PFSK-1 (cell line): ENCODE results near the gene POU2AF1.

Source experiments
- FOXP2 ChIP-seq: optimal IDR thresholded peaks from 2 replicates; pipeline ENCODE3; 2011; ENCODE audit warnings: borderline replicate concordance, control low read depth, inconsistent platforms; ENCODE audit not compliant: insufficient read depth; ENCODE audit errors: extremely low read length, extremely low read depth
- POLR2AphosphoS5 ChIP-seq: IDR thresholded peaks from 2 replicates; pipeline ENCODE4 v1.6.1; 2012; ENCODE audit warnings: low read depth, mild to moderate bottlenecking, control low read depth, low read length, moderate library complexity
- SIN3A ChIP-seq: IDR thresholded peaks from 2 replicates; pipeline ENCODE4 v1.6.1; 2012; ENCODE audit warnings: mild to moderate bottlenecking, low read length, moderate library complexity, borderline replicate concordance; ENCODE audit not compliant: insufficient read depth
- TAF1 ChIP-seq: IDR thresholded peaks from 2 replicates; pipeline ENCODE4 v1.6.1; 2012; ENCODE audit warnings: low read length, control low read depth, borderline replicate concordance; ENCODE audit not compliant: insufficient read depth
- TF ChIP-seq, protein P1 (sequence below), 2 experiments: IDR thresholded peaks; 2 replicates each; pipeline versions ENCODE4 v1.6.1 to v1.8.0; 2011 to 2012; ENCODE audit warnings: low read depth in 2 of 2, low read length in 2 of 2, control low read depth in 1 of 2, inconsistent platforms in 1 of 2, mild to moderate bottlenecking in 1 of 2, moderate library complexity in 1 of 2; ENCODE audit not compliant: insufficient read depth in 1 of 2

Gene POU2AF1

DNA sequence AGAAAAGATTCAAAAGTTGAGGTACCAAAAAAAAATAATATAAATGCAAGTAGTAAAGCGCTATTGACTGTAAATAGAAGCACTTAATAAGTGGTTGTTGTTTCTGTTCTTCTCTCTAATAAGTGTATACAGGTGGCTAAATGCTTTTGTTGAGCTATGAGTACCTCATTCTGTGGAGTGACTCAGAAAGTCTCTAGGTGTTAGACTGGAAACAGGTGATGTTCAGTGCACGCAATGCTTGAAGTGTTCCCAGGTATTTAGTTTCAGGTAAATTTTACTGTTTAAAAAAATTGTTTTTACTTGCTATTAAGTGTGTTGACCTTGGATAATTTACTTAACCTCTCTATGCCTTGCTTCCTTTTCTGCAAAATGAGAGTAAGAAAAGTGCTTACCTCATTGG is 56.5 kb downstream of the POU2AF1 start:
- TF ChIP-seq, protein P1, sequence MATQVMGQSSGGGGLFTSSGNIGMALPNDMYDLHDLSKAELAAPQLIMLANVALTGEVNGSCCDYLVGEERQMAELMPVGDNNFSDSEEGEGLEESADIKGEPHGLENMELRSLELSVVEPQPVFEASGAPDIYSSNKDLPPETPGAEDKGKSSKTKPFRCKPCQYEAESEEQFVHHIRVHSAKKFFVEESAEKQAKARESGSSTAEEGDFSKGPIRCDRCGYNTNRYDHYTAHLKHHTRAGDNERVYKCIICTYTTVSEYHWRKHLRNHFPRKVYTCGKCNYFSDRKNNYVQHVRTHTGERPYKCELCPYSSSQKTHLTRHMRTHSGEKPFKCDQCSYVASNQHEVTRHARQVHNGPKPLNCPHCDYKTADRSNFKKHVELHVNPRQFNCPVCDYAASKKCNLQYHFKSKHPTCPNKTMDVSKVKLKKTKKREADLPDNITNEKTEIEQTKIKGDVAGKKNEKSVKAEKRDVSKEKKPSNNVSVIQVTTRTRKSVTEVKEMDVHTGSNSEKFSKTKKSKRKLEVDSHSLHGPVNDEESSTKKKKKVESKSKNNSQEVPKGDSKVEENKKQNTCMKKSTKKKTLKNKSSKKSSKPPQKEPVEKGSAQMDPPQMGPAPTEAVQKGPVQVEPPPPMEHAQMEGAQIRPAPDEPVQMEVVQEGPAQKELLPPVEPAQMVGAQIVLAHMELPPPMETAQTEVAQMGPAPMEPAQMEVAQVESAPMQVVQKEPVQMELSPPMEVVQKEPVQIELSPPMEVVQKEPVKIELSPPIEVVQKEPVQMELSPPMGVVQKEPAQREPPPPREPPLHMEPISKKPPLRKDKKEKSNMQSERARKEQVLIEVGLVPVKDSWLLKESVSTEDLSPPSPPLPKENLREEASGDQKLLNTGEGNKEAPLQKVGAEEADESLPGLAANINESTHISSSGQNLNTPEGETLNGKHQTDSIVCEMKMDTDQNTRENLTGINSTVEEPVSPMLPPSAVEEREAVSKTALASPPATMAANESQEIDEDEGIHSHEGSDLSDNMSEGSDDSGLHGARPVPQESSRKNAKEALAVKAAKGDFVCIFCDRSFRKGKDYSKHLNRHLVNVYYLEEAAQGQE (IDR thresholded peaks at IDR 0.05; ENCODE audit: insufficient read depth in 1 of 2, low read depth in 2 of 2, low read length in 2 of 2): no peak
- no peak for TF ChIP-seq SIN3A

DNA sequence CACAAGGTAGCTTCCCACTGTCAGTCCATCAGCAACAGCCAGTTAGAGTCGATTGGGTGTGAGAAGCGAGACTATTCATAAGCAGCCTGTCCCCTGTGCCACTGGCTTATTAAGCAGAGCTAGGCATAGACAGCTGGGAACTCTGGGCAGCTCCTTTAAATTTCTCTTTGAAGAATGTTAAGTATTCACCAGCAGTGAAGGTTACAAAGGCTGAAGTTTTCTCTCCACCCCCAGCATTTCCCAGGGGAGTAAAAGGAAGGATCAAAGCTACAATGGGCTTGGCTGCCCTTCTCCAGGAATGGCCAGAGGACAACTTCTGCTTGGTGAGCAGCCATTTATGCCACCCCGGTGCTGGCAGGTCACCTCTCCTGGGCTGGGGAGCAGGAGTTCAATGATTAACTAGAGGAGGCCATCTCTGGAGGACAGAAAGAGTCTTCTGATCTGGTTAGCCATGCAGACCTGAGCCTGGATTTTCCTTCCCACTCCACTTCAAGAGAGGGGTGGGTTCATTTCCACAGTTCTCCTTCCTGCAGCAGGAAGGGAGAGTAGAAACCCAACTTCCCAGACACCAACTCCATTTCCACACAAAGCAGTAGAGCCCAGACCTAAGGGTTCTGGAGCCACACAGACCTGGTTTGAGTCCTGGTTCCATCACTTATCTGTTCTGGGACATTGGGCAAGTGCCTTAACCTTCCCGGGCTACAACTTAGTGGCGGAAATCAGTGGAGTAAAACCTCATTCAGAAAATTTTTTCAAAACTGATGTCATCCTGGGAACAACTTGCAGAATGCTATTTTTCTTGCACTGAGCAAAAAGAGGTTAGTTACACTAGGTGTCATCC is 58.1 kb downstream of the POU2AF1 start:
- TF ChIP-seq TAF1: no peak
- no peak for TF ChIP-seq SIN3A
- TF ChIP-seq, protein P1 (IDR thresholded peaks at IDR 0.05; ENCODE audit: insufficient read depth in 1 of 2, low read depth in 2 of 2, low read length in 2 of 2): no peak
- TF ChIP-seq FOXP2: no peak
- TF ChIP-seq POLR2AphosphoS5: no peak

DNA sequence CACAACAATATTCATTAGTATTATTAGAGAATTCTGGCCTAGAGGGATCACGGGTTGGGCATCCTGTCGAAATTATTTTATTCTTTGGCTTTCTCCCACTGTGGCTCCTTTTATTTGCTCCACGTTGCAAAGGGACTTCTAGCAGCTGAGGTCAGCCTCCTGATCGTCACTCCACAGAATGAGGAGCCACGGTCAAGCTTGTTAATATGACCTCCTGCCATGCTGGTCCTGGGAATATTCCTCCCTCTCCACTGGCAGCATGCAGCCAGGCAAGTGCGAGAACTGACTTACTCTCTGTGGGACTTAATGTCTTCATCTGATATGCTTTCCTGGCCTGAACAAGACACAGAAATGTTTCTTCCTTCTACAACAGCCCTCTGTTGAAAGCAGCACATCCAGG is 59.8 kb downstream of the POU2AF1 start:
- TF ChIP-seq FOXP2 (no peak), TAF1 (no peak), POLR2AphosphoS5 (no peak), SIN3A (no peak)
- TF ChIP-seq, protein P1 (IDR thresholded peaks at IDR 0.05; ENCODE audit: insufficient read depth in 1 of 2, low read depth in 2 of 2, low read length in 2 of 2): no peak

DNA sequence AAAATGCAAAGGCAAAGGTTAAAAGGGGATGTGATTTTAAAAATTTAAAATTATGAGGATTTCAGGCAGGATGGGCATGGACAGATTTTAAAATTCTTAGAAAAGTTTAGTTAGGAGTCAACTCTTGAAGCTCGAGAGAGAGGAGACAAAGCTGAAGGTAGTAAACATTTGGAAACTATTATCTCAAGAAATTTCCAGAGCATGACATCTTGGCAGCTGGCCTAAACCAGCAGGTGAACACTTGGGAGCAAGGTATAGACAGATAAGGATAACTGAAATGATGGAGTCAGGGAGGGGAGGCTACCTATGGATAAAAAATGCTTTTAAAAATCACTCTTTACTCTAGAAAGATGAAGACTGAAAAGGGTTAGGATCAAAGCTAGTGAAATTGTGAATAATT is 67.0 kb downstream of the POU2AF1 start:
- no peak for TF ChIP-seq TAF1
- no peak for TF ChIP-seq SIN3A
- no peak for TF ChIP-seq FOXP2
- TF ChIP-seq, protein P1 (IDR thresholded peaks at IDR 0.05; ENCODE audit: insufficient read depth in 1 of 2, low read depth in 2 of 2, low read length in 2 of 2): no peak
- no peak for TF ChIP-seq POLR2AphosphoS5

DNA sequence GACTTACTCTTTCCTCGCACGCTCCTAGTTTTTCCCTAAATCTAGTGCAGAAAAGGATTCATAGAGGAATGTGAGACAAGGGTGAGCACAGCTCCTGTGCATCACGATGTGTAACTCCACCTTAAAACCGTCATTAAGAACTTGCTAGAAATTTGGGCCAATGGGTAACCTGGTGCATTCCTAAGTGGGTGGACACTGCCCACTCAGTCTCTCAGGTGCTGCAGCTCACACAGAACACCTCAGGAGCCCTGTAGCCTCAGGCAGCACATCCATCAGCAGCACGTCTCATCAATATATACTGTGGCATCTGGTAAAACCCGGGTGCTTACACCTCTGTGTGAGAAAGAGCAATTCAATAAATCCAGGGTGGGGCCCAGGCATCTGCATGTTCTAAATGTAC is 68.4 kb downstream of the POU2AF1 start:
- TF ChIP-seq FOXP2 (no peak), SIN3A (no peak), POLR2AphosphoS5 (no peak), TAF1 (no peak)
- TF ChIP-seq, protein P1 (IDR thresholded peaks at IDR 0.05; ENCODE audit: insufficient read depth in 1 of 2, low read depth in 2 of 2, low read length in 2 of 2): no peak
